ENCODE results near the gene NGF. TPM values are rescaled to one million over a fixed set of nuclear protein-coding genes. Genes with fewer than 3 reads are reported as not detected.

The NGF gene
- total and polyA plus RNA-seq, 2 of the 8 experiments (the other 6 are each of a cell fraction or from before 2014, with no cell fraction given), result 1.6 TPM; not detected in 1

DNA sequence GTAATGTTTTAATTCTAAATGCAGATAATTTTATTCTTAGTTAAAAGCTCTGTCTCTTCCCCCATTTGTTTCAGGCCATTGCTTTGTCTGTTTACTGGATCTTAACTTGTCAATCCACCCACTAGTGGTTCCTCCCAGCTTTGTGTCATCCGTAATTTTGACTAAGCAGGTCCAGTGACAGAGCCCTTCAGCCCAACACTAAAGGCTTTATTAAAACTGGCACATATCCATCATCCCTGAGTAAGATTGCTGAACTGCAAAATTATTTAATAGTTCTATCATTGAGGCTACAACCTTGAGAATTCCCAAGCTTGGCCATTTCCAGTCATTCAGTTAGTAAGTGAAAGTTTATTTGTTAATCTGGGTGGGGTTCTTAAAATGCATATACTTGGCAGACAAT lies 96.7 kb downstream of the NGF start (continued):
- TF ChIP-seq JUND (IDR thresholded peaks at IDR 0.05; ENCODE audit: low read length), result no peak

Data from H1 (cell line).